Measurements from ENCODE around the gene AGO1.

Gene AGO1

DNA sequence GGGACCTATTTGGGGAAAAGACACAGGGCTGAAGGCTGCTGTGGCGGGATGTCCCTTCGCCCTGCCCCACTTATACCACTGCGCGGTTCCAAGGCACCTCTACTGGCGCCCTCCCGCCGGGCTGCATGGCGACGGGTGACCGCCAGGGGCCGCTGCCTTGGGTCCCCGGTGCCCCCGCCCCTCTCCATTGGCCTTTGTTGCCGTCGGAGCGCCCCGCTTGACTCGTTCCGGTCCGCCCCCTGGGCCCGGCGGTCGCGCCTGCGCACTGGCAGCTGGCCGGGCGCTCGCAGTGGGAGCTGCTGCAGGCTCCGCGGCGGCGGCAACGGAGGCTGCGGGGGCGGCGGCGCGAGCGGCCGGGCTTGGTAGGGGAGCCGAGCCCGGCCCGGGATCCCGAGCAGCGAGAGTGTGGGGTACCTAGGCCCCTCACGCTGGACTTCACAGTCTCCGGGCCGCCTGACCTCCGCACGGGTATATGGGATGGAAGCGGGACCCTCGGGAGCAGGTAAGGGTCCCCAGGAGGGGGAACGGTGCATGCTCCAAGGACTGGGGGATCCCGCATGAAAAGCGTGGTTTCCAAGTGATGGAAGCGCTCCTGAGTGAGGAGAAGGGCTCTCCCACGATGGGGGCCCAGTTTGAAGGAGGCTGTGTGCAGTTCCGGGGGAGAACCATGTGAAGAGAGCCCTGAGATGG is at the start of gene AGO1:
TSS of gene AGO1 (plus strand) at position 265 of the 690 bp plus-strand sequence. CDS start at position 478, 213 bp downstream.
- ChIA-PET CTCF (interaction anchor here (0.6 to 4.5 kb wide), 26 partner anchors 8 to 305 kb away, joined by 3 to 25 read pairs (median 5); no protein-coding TSS in a partner anchor), POLR2A (interaction anchor here (0.5 kb wide), 1 partner anchor 24 kb away, joined by 3 read pairs; no protein-coding TSS in a partner anchor)
- peak; percentile 99 for TF ChIP-seq CTCF (IDR thresholded peaks at IDR 0.05; ENCODE audit: control extremely low read depth, extremely low read depth, low read depth, missing control alignments)

GRCh38 chr1:35833395-35833794 is 49.6 kb upstream of the AGO1 start:
- ChIA-PET CTCF (no interaction called here), POLR2A (no interaction called here)
- no peak for TF ChIP-seq CTCF (IDR thresholded peaks at IDR 0.05; ENCODE audit: control extremely low read depth, extremely low read depth, low read depth, missing control alignments)
- no peak for DNase-seq (ENCODE audit: extremely low spot score)

More for the DNA sequence above, at the start of gene AGO1:
- DNase-seq (ENCODE audit: extremely low spot score), result peak; percentile 100

DNA sequence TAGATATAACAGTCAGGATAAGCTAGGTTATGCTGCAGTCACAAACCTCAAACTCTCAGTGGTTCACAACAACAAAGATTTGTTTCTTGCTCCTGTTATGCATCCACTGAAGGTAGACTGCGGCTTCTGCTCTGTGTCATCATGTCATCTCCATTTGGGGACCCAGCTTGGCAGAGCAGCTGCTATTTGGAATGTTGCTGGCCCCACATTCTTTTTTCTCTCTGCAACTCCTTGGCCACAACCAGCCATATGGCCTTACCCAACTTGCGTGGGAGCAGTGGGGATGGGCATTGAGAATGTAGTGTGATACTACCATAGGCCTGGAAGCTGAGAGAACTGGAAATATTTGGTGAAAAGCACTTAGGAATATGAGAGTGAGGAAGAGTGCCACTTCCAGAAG is 48.8 kb upstream of the AGO1 start:
- TF ChIP-seq CTCF (IDR thresholded peaks at IDR 0.05; ENCODE audit: control extremely low read depth, extremely low read depth, low read depth, missing control alignments), result no peak
- POLR2A ChIA-PET, result no interaction called here

GRCh38 chr1:35835398-35835797 is 47.6 kb upstream of the AGO1 start:
- TF ChIP-seq CTCF (IDR thresholded peaks at IDR 0.05; ENCODE audit: control extremely low read depth, extremely low read depth, low read depth, missing control alignments), result no peak
- POLR2A ChIA-PET, result no interaction called here
- CTCF ChIA-PET, result interaction anchor here (1.1 kb wide), 1 partner anchor 16 kb away, joined by 3 read pairs; no protein-coding TSS in a partner anchor
- no peak for DNase-seq (ENCODE audit: extremely low spot score)

More for the DNA sequence above, 48.8 kb upstream of the AGO1 start:
- CTCF ChIA-PET, result no interaction called here
- no peak for DNase-seq (ENCODE audit: extremely low spot score)

DNA sequence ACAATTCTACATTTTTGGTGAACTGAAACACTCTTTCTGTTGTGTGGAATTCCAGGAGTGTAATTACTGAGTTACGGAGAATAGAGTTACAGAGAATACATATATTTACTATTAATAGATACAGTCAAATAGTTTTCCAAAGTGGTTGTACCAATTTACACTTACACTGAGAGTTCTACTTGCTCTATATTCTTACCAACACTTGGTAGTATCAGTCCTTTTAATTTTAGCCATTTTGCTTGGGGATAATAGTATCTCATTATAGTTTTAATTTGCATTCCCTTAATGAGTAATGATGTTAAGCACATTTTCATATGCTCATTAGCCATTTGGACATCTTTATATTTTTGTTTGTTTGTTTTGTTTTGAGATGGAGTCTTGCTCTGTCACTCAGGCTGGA is 46.3 kb upstream of the AGO1 start:
- ChIA-PET POLR2A (no interaction called here), CTCF (interaction anchor here (2.5 kb wide), 1 partner anchor 14 kb away, joined by 5 read pairs; no protein-coding TSS in a partner anchor)

GRCh38 chr1:35838693-35839245 is 44.2 kb upstream of the AGO1 start:
- ChIA-PET CTCF (no interaction called here), POLR2A (no interaction called here)
- DNase-seq (ENCODE audit: extremely low spot score), result no peak
- no peak for TF ChIP-seq CTCF (IDR thresholded peaks at IDR 0.05; ENCODE audit: control extremely low read depth, extremely low read depth, low read depth, missing control alignments)

More for the DNA sequence above, 46.3 kb upstream of the AGO1 start:
- DNase-seq (ENCODE audit: extremely low spot score), result no peak
- TF ChIP-seq CTCF (IDR thresholded peaks at IDR 0.05; ENCODE audit: control extremely low read depth, extremely low read depth, low read depth, missing control alignments), result no peak

Data from GM10248 (cell line).